HuH-7.5 (cell line): ENCODE results near the gene TELO2.

ENCODE experiments used
- DNase-seq: peaks from one replicate; pipeline ENCODE4 v3.0.0; 2011; ENCODE audit warnings: low spot score

The TELO2 gene

DNA sequence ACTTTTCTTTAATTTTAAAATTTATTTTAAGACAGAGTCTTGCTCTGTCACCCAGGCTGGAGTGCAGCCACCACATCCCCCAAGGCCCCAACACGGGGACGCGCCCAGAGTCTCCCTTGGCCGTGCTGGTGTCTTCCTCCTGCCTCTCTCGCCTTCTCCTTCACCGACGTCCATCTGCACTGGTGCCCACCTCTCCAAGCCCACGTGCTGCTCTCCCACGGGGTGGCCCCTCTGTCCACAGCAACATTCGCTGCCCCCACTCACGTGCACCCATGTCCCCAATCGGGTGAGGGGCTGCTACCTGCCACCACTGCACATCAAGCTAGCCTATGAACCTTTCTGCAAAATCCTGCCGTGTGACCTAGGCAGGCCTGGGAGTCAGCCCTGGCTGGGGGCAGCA is 43.4 kb downstream of the TELO2 start:
- DNase-seq, result no peak

DNA sequence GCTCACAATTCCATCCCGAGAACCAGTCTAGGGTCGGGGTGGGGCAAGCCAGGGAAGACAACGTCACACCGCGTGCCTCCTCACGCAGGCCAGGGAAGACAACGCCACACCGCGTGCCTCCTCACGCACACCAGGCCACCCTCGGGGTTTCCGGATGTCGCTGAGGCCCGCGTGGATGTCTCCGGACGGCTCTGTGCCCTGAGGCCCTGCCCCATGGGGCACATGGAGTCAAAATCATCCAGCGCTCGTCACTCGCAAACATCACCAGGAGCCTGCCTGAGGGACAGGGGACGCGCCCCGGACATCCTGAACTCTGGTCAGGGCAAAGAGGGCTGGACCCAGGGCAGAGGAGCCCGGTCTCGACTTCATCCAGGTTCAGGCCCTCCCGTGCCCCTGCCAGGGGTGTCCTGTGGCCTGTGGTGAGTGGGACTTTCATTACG is 44.0 kb downstream of the TELO2 start:
- no peak for DNase-seq

DNA sequence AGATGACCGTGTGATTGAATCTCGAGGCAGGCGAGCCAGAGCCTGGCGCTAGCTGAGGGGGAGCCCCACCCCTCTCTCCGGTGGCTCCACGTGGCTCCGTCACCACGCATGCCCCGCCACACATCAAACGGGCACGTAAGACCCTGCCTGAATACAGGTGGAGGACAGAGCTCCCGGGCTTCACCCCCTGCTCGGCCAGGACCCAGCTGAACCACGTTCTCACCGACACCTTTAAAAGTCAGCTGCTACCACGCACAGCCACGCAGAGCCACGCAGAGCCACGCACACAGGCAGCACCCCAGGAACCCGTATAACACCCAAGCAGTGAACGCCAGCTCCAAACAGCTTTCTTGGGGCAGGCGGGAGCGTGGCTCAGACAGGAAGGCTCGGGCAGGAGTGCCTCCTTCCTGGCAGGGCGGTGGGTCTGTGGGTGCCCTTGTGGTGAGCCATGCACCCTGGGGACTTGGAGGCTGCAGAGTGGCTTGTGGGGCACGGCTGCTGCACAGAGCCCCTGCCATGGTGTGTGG is 44.7 kb downstream of the TELO2 start:
- DNase-seq, result no peak

DNA sequence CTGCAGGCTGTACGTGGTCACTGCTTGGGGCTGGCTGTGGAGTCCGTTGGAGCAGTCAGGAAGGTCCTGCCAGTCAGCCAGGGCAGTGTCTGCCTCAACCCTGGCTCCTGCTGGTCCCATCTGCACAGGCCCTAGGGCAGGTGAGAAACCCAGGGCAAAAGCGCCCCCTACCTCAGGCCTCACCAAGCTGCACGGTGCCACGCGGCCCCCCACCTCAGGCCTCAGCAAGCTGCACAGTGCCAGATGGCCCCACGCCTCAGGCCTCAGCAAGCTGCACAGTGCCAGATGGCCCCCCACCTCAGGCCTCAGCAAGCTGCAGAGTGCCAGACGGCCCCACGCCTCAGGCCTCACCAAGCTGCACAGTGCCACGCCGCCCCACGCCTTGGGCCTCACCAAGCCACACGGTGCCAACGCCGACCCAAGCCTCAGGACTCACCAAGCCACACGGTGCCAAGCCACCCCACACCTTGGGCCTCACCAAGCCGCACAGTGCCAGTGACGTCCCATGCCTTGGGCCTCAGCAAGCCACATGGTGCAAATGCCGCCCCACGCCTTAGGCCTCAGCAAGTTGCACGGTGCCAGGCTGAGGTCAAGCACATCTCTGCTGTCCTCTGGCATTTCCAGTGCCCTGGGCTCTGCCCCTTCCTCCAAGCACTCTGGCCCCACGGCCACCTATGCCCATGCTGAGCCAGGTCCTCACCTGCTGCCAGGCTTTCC is 45.8 kb downstream of the TELO2 start:
- DNase-seq, result no peak

DNA sequence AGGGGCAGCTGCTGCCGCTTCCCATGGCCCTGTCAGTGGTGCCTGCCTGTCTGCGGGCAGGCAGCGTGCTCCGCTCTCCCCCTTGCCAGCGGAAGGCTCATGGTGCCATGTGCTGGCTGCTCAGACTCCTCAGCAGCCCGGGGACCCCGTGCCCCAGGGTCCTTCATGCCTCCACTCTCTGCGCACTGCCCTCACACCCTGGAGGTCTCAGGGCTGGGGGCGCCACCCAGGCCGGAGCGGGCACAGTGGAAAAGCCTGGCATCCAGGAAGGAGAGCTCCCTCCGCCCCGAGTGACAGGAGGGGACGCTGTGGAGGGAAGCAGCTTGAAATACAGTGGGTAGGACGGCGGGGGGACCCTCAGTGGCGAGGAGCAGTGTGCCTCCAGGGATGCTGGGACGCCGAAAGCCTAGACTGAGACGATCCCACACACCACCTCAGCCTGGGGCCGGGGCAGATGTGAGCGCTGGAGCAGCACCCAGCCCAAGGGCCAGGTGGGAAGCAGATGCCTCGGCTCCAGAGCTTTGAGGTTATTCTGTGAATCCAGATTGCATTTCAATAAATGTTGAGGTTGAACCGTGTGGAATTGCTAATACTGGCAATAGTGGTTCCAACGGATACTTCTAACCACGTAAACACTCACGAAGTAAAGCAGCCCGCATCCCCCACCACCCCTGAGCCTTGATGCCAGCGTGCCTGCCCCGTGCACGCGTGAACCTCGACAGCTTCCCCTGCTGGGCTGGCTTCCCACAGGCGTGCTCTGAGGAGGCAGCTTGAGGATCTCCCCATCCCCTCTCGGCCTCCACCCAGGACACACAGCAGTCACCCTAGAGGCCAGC is 46.8 kb downstream of the TELO2 start:
- no peak for DNase-seq

DNA sequence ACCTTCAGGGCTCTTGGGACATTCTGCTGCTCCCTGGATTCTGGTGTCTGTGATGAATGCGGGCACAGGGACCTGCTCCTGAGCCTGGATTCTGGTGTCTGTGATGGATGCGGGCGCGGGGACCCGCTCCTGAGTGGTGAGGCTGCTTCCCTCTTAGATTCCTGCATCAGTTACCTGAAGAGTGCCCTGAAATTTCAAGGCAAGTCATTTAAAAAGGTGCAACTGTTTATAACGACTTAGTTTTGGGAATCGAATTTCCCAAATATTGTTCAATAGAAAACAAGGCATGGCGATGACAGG is 47.3 kb downstream of the TELO2 start:
- DNase-seq, result no peak

DNA sequence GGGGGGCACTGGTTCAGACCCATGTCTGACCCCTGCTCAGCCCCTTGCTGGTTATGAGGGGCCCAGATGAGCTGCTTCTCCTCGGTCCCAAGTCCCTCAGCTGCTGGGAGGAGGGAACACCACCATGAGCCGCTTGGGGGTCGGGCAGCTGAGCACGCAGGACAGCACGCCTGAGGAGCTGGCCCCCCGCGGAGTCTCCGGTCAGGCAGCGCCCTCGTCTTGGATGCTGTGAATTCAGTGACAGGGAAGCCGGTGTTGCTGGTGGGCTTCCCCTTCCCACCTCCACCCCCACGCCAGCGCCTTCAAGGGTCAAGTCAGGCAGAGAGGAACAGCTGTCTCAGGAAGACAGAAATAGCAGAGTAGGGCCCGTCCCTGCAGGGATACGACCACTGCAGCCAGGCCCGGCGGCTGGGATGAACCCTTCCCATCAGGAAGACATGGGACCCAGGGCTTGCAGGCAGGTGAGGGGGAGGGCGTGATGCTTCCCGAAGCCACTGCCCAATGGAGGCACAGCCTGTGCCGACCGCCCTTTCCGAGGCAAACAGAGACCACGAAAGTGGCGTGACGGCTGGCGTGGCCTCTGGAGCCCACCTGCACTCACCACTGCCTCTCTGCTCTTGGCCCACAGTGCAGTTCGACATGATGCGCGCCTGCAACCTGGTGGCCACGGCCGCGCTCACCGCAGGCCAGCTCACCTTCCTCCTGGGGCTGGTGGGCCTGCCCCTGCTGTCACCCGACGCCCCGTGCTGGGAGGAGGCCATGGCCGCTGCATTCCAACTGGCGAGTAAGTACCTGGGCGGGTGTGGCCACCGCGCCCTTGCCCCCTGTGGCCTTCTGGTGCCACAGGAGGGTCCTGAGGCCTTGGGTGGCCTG is 48.4 kb downstream of the TELO2 start:
- no peak for DNase-seq

DNA sequence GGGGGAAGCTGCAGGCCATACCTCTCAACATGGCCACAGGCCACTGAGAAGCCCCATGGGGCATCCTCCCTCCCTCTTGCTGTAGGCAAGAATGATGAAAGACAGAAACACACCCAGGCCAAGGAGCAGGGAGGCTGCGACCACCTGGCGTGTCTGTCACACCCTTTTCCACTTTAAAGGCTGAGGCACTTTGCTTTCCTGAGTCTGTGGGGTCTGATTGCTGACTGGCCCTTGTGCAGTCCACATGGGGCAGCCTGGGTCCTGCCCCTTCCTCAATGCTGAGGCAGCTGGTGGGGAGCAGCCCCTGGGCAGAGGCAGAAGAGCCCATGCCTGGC is 49.0 kb downstream of the TELO2 start:
- no peak for DNase-seq

DNA sequence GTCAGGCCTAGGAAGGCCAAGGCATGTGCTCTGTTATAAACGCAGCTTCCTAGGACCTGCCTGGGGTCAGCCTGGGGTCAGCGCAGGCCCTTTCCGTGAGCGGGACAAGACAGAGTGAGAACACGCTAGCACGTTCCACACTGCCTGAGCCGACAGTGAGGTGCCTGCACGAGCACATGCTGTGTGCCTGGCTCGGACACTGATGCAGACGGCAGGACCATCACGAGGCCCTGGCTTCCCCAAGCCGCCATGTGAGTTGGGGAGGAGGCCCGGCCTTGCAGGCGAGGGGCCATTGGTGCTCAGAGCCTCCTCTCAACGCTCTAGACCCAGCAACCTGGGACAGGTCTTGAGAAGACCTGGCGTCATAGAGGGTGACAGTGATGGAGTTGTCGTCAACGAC is 49.4 kb downstream of the TELO2 start:
- no peak for DNase-seq

DNA sequence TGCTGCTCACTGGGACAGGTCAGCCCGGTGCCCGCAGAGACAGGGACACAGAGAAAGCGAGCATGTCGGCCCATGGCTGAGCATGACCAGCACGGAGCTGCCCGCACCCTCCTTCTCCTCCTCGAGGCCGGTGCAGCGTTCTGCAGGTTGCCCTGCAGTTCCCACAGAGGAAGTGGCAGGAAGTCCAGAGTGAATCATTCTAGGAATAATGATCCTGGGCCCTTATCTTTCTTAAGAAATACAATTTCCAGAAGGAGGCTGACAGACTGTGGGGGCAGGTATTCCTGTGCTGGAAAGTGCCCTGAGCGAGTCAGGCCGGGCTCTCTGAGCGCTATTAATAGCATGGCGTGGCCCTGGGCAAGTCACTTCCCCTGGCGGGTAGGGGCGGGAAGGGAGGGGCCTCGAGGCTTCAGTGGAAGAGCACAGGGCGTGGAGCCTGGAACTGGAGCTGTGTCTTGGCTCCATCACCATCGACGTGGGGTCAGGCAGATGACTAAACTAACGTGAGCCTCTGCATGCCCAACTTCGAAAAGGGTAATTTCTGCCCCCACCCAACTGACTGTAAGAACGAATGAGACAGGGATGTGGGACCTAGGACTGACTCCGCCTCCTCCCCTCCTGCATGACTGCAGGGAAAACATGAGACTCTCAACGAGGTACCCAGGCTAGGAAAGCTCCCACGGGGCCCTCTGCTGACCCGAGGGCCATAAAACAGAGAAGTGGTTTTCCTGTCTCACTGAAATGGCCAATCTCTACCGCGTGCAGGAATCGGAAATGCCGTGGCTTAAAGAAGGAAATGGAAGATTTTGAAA is 50.1 kb downstream of the TELO2 start:
- DNase-seq, result peak; percentile 63

DNA sequence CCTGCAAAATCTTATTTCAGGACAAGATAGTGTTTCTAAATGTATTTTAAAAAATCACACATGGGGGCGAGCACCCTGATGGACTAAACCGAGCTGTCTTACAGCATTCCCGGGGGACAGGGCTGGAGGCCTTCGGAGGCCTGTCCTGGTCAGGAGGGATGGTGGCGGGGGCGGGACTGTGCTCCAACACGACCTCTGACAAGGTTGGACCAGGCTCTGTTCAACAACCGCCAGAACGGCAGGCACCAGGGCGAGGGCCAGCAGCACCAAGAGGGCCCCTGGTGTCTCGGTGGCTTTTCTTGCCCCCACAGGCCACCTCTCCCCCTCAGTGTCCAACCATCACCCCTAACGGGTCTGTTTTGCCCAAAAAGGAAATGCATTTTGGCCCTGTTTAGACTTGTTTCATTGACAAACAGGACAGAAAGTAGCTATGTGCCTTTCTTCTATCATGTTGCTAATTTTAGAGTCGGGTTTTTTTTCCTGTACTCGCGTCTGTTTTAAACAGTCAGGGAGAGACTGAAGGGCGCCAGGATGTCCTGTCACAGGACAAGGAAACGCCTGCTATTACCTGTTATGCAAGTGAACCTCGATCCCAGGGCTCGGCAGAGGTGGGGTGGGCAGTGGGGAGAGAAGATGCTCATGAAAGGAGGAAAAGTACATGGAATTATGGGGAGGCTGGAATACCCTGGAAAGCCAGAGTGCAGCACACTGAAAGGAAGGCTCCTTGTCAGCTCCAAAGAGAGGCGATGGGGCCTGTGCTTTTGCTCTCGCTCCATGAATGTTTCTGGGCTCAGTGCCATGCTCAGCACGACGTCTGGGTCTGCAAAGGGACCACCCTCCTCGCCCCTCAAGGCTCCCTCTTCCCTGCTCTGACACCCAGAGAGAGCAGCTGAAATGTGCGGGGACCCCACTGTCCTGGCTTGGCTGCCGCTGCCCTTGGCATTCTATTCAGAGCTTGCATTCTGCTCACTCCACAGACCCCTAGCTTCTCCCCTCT is 52.2 kb downstream of the TELO2 start:
- no peak for DNase-seq

DNA sequence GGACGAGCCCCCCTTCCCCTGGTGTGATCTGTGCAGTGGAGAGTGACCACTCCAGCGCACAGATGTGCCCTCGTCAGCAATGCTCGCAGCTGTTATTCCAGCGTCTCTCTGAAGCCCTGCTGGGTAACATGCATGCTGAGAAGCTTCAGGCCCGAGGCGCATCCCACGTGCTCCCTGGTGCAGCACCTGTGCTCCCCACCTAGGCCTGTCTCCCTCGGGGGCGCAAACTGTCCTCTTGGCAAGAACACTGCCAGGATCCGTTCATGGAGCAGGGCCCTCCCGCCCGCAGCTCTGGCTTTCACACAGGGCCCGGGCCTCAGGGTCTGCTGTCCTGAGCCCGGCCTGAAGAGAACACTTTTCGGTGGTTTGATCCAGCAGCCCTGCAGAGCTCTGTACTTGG is 53.3 kb downstream of the TELO2 start:
- DNase-seq, result no peak

DNA sequence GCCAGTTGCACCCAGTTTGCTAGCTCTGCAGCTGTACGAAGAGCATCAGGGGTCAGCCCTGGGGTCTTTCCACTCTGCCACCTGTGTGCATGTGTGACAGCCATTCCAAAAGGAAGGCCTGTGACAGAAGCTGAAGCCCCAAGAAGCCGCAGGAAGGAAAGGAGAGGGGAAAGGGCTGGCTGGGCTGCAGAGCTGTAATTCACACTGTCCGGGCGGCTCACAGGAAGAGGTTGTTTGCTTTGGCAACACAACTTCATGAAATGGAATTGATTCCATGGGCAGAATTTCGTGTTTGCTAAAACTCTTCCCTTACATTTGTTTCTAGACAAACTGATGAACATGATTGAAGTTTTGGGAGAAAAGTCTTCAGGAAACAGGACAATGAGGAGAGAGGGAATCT is 55.1 kb downstream of the TELO2 start:
- DNase-seq, result no peak

DNA sequence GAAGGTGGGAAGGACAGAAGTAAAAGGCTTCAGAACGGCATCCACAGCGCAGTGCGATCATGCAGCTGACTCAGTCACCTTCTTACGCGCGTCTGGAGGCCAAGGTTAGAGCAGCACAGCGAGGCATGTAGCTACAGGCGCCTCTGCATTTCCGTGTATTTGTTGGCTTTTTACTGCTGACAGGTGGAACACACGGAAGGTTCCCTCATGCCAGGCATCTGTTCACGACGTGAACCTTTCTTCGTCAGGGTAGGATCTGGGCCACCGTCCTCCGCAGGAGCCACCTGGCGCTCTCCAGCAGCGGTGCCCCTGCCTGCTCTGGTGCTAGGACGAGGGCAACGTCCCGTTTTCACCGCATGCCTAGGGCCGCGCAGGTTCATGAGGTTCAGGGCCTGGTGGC is 55.6 kb downstream of the TELO2 start:
- DNase-seq, result no peak

DNA sequence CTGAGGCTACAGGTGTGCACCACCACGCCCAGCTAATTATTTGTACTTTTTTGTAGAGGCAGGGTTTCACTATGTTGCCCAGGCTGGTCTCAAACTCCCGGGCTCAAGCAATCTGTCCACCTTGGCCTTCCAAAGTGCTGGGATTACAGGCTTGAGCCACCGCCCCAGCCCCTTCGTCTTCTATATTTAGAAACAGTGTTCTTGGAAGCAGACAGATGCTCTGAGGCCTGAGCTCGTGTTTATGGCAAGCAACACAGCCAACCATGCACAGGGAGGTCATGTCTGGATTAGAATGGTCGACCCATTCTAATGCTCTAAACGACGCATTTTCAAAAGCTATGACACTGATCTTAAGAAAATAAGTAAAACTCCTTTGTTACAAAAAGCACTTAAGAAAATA is 56.9 kb downstream of the TELO2 start:
- no peak for DNase-seq

DNA sequence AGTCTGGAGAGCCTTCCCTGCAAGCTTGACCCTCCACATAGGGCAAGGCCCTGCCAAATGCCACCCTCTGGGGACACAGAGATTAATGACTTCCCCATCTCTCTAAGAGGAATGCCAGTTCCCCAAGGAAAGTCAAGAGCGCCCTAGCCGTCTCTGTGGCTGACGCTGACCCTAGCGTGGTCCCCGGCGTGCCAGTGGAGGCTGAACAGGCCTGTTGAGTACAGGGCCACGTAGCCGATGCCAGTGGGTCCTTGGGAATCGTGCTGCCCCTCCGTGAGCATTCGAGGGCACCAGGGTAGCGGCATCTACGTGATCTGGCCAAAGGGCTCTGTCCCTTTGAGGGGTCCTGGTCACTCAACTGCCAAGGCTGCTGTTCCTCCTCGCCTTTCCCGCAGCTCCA is 57.5 kb downstream of the TELO2 start:
- DNase-seq, result no peak

DNA sequence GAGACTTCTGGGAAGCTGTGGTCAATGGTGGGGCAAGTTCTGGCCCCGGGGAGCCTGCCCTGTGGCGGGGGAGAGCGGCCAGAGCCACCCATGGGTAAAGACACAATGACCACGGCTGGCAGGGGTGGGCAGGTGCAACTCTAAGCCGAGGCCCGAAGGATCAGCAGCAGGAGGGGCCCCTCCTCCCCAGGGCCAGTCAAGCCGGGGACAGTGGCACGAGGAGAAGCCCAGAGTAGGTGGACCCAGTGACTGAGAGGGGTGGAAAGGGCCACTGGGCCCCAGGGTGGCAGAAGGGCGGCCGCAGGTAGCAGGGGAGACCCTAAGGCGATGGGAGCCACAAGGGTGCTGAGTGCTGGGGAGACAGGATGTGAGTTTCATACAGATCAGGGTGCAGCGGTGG is 58.0 kb downstream of the TELO2 start:
- DNase-seq, result no peak

DNA sequence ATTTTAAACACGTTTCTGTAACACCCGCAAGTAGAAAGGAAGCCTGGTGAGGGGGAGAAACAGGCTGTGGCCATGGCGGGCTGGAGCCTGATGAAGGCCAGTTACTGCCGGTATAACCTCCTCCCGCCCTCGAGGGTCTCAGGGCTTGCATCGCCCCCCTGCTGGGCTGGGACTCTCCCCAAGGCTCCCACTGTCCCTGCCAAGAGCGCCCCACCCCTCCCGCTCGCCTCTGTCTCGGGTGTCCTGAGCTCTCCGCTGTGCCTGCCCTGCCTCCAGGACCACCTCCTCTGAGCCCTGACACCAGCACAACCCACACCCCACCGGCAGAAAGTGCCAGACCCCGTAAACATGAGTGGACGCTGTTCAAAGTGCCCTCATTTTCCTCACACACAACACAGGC is 59.0 kb downstream of the TELO2 start:
- DNase-seq, result no peak

DNA sequence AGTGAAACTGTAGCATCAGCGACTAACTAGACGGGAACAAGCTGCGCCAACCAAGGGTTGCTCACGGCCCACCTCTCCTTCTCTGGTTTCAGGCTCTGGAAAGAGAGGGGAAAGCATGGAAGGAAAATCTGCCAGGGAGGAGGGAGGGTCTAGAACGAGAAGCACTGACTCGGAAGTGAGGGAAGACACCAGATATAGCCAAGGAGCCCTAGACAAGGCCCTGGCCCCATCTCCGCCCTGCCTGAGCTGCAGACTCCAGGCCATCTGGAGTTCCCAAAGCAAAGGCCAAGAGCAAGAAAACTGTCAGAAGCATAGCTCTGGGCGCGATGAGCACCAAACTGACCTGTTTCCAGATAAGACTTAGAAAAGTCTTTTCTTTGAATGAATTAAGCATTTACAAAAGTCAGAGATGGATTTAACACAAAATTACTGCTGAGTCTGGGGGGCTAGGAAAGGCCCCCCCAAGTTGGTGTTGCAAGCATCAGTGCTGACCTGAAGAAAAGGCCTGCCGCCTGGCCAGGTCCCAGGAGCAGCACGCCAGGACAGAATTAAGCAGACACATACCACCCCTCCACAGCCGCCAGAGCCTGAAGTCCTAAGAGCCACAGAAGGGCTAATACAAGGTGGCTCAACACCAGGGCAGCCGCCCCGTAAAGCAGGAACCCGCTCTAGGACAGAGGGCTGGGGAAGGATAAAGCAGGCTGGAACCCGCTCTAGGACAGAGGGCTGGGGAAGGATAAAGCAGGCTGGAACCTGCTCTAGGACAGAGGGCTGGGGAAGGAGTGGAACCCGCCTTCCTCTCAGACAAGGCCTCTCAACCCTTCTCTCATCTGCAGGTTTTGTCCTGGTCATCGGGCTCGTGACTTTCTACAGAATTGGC is 61.0 kb downstream of the TELO2 start:
- DNase-seq, result no peak
